NCI-H345 (cell line): ENCODE results near the gene PCDHGA9.
"Not testable (repeated sequence)": the region's sequence is repeated elsewhere in the genome, so short reads cannot be mapped to it uniquely, and the experiment has no call there.

ENCODE experiments used
- DNase-seq: peaks from one replicate; lab custom pipeline; 2025; lab: John Stamatoyannopoulos, UW

The PCDHGA9 gene

DNA sequence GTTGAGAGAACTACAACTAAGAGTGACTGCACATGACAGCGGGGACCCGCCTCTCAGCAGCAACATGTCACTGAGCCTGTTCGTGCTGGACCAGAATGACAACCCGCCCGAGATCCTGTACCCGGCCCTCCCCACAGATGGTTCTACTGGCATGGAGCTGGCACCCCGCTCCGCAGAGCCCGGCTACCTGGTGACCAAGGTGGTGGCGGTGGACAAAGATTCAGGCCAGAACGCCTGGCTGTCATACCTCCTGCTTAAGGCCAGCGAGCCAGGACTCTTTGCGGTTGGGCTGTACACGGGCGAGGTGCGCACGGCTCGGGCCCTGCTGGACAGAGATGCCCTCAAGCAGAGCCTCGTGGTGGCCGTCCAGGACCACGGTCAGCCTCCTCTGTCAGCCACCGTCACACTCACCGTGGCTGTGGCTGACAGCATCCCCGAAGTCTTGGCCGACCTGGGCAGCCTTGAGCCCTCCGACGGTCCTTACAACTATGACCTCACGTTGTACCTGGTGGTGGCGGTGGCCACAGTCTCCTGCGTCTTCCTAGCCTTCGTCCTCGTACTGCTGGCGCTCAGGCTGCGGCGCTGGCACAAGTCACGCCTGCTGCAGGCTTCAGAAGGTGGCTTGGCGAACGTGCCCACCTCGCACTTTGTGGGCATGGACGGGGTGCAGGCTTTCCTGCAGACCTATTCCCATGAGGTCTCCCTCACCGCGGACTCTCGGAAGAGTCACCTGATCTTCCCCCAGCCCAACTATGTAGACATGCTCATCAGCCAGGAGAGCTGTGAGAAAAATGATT is 17.9 kb upstream of the PCDHGA9 start:
- no peak for DNase-seq

DNA sequence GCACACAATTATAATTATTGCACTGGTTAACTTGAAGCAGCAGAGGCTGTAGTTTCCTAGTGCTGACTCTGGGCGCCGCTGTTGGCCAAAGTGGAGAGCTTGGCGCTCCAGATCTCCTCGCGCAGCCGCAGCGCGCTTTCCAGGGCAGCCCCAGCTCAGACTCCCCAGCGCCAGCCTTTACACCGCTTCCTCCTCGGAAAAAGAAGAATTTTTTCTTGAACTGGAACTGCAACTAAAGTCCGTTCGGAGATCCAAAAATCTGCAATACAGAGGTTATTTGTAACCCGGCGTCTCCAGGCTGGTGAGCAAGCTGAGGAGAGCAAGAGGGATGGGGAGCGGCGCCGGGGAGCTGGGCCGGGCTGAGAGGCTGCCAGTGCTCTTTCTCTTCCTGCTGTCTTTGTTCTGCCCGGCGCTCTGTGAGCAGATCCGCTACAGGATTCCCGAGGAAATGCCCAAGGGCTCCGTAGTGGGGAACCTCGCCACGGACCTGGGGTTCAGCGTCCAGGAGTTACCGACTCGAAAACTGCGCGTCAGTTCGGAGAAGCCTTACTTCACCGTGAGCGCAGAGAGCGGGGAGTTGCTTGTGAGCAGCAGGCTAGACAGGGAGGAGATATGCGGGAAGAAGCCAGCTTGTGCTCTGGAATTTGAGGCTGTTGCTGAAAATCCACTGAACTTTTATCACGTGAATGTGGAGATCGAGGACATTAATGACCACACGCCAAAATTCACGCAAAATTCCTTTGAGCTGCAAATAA is 14.8 kb upstream of the PCDHGA9 start, which contains the start of gene PCDHGB4:
TSS of gene PCDHGB4 (plus strand) at position 142 of the 755 bp plus-strand sequence. CDS start at position 329, 187 bp downstream.
- not testable (repeated sequence) for DNase-seq

GRCh38 chr5:141388661-141389060 is 13.9 kb upstream of the PCDHGA9 start:
- no peak for DNase-seq

GRCh38 chr5:141389153-141390042 is 13.2 kb upstream of the PCDHGA9 start:
- no peak for DNase-seq

GRCh38 chr5:141392429-141393198 is 10.0 kb upstream of the PCDHGA9 start, which contains the start of gene PCDHGA8:
TSS of gene PCDHGA8 (plus strand) at chr5:141392633. CDS start at chr5:141392814, 181 bp downstream.
- no peak for DNase-seq

- DNase-seq, result no peak
Observed at GRCh38 chr5:141393267-141393666, 9.3 kb upstream of the PCDHGA9 start.

DNA sequence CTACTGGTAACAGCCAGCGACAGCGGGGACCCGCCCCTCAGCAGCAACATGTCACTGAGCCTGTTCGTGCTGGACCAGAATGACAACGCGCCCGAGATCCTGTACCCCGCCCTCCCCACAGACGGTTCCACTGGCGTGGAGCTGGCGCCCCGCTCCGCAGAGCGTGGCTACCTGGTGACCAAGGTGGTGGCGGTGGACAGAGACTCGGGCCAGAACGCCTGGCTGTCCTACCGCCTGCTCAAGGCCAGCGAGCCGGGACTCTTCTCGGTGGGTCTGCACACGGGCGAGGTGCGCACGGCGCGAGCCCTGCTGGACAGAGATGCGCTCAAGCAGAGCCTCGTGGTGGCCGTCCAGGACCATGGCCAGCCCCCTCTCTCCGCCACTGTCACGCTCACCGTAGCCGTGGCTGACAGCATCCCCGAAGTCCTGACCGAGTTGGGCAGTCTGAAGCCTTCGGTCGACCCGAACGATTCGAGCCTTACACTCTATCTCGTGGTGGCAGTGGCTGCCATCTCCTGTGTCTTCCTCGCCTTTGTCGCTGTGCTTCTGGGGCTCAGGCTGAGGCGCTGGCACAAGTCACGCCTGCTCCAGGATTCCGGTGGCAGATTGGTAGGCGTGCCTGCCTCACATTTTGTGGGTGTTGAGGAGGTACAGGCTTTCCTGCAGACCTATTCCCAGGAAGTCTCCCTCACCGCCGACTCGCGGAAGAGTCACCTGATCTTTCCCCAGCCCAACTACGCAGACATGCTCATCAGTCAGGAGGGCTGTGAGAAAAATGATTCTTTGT is 8.0 kb upstream of the PCDHGA9 start:
- DNase-seq, result not testable (repeated sequence)

DNA sequence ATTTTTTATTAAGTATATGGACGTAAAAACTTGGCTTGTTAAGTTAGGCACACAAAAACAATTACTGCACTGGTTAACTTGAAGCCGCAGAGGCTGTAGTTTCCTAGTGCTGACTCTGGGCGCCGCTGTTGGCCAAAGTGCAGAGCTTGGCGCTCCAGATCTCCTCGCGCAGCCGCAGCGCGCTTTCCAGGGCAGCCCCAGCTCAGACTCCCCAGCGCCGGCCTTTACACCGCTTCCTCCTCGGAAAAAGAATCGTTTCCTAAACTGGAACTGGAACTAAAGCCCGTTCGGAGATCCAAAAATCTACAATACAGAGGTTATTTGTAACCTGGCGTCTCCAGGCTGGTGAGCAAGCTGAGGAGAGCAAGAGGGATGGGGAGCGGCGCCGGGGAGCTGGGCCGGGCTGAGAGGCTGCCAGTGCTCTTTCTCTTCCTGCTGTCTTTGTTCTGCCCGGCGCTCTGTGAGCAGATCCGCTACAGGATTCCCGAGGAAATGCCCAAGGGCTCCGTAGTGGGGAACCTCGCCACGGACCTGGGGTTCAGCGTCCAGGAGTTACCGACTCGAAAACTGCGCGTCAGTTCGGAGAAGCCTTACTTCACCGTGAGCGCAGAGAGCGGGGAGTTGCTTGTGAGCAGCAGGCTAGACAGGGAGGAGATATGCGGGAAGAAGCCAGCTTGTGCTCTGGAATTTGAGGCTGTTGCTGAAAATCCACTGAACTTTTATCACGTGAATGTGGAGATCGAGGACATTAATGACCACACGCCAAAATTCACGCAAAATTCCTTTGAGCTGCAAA is 4.6 kb upstream of the PCDHGA9 start, which contains the start of gene PCDHGB5:
TSS of gene PCDHGB5 (plus strand) at position 192 of the 796 bp plus-strand sequence. CDS start at position 373, 181 bp downstream.
- DNase-seq, result not testable (repeated sequence)

- DNase-seq, result no peak
Observed at GRCh38 chr5:141398608-141399007, 4.0 kb upstream of the PCDHGA9 start.

- no peak for DNase-seq
Observed at GRCh38 chr5:141399555-141400258, 2.9 kb upstream of the PCDHGA9 start.

- DNase-seq, result no peak
Observed at GRCh38 chr5:141403387-141403786, 809 bp downstream of the PCDHGA9 start.

- DNase-seq, result not testable (repeated sequence)
Observed at GRCh38 chr5:141407790-141408505, 5.4 kb downstream of the PCDHGA9 start, which contains the start of gene PCDHGB6. TSS of gene PCDHGB6 (plus strand) at chr5:141408021. CDS start at chr5:141408203, 182 bp downstream.

- no peak for DNase-seq
Observed at GRCh38 chr5:141409598-141410306, 7.2 kb downstream of the PCDHGA9 start.

DNA sequence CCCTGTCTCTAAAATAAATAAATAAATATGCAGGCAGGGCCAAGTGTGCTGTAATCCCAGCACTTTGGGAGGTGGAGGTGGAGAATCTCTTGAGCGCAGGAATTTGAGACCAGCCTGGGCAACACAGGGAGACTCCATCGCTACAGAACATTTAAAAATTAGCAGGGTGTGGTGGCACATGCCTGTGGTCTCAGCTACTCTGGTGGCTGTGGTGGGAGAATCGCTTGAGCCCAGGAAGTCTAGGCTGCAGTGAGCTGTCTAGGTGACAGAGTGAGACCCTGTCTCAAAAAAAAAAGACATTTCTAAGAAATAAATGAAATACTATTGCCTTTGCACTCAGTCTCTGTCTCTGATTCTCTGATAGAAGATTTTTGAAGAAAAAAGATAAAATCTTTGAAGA is 9.0 kb downstream of the PCDHGA9 start:
- no peak for DNase-seq

- DNase-seq, result peak; percentile 1
Observed at GRCh38 chr5:141412854-141413539, 10.4 kb downstream of the PCDHGA9 start, which contains the start of gene PCDHGA10. TSS of gene PCDHGA10 (plus strand) at chr5:141412987. CDS start at chr5:141413176, 189 bp downstream.

DNA sequence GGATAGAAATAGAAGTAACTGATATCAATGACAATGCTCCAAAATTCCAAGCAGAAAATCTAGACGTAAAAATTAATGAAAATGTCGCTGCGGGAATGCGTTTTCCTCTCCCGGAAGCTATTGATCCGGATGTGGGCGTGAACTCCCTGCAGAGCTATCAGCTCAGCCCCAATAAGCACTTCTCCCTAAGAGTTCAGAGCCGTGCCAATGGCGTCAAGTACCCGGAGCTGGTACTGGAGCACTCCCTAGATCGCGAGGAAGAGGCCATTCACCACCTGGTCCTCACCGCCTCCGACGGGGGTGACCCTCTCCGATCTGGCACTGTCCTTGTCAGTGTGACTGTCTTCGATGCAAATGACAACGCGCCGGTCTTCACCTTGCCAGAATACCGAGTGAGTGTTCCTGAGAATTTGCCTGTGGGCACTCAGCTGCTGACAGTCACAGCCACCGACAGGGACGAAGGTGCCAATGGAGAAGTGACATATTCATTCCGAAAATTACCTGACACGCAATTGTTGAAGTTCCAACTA is 11.0 kb downstream of the PCDHGA9 start:
- DNase-seq, result no peak
